Glomerular visceral epithelial cell (primary cell): ENCODE results near the gene GFAP.
A peak's percentile ranks its signal among the peaks of the same experiment; 100 is the strongest.

Experiments
- DNase-seq: peaks from one replicate; pipeline ENCODE4 v3.0.0-alpha.2; 2016; ENCODE audit errors: extremely low spot score

The GFAP gene

DNA sequence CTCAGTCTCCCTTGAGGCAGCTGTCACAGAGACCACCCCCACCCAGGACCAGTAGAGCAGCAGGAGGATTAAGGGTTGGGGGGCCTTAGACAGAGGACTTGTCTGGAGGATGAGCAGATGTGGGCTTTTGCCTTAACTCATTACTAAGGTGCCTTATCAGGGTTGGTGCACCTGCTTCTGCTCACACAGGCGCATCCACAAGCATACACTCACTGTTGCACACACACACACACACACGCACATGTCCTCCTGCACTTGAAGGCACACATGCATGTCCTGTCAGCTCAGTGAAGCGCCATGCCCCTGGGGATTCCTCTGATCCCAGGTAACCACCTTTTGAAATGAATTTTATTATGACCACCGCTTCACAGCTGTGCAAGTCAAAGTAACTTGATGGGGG lies 1.2 kb downstream of the GFAP start:
- no peak for DNase-seq

DNA sequence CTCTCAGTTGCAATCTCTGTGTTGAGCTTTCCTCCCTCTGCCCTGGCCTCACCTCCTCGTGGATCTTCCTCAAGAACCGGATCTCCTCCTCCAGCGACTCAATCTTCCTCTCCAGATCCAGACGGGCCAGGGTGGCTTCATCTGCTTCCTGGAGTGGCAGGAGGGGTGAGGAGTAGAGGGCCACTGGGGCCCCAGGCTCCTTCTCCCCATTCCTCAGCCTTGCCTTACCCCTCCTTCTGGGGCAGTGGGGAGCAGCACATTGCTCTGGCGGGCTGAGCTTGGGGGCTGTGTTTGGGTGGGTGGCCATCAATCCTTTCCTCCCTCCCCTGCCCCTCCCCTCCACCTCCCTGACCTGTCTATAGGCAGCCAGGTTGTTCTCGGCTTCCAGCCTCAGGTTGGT lies 1.6 kb downstream of the GFAP start:
- no peak for DNase-seq

DNA sequence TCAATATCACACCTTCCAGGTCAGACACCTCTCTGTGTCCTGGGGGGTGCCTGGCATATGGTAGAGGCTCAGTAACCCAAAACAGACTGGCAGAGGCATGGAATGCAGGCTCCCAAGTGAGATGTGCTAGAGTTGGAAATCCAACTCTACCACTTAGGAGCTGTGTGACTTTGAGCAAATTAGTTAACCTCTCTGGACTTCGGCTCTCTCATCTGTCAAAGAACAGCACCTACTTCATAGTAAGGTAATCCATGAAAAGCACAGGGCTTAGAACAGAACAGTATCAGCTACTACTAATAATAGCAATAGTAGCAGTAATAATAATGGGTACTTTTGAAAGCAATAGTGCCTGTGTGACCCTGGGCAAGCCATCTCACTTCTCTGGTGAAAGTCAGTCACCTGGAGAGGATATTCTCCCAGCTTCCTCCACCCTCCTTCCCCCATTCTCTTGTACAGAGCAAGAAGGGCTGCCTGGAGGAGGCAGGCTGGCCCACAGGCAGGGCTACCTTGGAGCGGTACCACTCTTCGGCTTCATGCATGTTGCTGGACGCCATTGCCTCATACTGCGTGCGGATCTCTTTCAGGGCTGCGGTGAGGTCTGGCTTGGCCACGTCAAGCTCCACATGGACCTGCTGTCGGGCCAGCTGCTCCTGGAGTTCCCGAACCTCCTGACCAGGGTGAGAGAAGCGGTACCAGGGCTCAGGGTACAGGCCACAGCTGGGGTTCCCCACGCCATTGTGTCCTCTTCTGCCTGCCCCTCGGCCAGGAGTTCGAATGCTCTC lies 2.3 kb downstream of the GFAP start:
- no peak for DNase-seq

DNA sequence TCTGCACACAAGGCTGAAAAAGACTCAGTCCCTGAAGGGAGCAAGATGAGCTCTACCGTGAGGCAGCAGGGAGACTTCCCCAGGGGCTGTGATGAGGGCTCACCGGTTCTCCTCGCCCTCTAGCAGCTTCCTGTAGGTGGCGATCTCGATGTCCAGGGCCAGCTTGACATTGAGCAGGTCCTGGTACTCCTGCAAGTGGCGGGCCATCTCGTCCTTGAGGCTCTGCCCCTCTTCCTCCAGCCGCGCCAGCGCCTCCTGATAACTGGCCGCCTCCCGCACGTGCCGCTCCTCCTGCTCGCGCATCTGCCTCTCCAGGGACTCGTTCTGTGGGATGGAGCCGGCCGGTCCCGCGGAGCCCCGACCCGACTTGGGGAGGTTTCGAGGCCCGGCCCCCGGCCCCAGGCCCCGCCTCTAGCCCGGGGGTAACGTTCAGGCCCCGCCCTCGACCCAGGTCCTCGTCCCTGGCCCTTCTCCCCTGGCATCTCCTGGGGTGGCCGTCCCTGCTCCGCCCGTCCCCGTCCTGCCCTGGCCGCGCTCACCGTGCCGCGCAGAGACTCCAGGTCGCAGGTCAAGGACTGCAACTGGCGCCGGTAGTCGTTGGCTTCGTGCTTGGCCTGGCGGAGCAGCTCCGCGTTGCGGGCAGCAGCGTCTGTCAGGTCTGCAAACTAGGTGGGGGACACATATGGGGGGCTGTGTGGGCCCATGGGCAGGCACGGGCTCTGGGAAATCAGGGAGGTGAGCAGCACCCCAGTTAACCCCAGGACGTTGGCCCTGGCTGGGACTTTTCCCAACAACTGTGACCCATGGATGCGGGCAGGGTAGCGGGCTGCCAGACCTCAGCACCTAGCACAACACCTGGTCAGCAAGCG lies 3.9 kb downstream of the GFAP start:
- peak; percentile 47 for DNase-seq

DNA sequence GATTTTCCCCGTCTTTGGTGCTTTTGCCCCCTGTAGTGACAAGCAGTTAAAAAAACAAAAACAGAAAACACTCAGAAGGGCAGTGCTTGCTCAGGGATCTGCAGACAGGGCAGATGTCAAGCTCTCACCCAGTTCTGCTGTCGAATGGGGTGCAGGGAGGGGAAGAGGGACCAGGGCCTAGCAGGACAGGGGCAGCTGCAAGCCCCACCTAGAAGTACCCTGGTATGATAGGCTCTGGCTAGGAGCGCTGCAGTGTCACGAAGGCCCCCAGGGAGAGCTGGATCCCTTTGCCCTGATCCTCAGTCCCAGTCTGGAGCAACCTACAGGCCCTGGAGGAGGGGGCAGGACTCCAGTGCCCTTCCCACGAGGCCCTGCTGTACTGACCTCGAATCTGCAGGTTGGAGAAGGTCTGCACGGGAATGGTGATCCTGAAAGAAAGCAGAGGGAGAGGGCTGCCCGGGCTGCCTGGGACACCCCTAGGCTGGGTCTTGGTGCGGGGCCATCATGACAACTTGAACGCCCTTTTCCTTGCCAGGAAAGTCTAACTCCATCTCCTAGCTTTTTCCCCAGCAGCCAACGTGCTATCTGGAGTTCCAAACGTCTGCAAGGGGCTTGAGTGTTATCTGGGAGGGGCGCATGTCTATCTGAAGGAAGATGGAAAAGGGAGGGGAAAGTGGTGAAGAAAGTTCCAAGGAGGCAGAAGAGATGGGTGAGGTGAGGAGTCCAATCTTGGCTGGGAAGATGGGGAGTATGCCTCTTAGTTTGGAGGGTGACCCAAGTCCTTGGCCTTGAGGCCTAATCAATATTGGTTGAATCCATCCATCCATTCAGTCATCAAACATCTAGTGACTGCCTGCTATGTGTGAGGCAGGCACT lies 4.8 kb downstream of the GFAP start:
- DNase-seq: no peak

DNA sequence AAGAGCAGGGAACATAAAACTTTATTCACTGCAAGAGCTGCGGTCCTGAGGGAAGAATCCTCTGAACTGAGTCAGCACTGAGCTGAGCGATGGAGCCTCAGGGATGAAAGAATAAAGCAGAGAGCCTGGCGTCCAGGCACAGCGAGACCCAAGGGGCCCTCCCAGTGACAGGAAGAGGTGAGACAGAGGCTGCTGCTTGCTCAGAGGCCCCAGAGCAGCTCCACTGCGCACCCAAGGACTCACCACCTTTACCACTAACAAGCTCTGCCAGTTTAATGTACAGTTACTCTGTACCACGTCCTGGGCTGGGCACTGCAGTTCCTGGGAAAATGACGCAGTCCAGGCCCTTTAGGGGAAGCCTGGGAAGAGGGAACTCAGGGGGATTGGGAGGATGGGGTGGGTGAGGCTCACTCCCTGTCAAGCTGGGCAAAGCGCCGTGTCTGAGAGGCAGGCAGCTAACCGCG lies 5.6 kb downstream of the GFAP start:
- peak; percentile 94 for DNase-seq

DNA sequence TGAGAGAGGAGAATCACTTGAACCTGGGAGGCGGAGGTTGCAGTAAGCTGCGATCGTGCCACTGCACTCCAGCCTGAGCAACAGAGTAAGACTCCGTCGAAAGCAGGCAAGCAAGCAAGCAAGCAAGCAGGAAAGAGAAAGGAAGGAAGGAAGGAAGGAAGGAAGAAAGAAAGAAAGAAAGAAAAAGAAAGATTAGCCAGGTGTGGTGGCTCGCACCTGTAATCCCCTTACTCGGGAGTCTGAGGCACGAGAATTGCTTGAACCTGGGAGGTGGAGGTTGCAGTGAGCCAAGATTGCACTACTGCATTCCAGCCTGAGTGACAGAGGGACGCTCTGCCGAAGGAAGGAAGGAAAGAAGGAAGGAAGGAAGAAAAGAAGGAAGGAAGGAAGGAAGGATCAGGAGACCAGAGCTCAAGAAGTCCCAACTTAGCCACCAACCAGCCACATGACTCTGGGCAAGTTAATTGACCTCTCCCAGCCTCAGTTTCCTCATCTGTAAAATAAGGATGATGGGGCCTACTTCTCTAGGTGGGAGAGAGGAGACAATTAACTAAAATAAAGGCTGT lies 6.5 kb downstream of the GFAP start:
- DNase-seq: no peak

DNA sequence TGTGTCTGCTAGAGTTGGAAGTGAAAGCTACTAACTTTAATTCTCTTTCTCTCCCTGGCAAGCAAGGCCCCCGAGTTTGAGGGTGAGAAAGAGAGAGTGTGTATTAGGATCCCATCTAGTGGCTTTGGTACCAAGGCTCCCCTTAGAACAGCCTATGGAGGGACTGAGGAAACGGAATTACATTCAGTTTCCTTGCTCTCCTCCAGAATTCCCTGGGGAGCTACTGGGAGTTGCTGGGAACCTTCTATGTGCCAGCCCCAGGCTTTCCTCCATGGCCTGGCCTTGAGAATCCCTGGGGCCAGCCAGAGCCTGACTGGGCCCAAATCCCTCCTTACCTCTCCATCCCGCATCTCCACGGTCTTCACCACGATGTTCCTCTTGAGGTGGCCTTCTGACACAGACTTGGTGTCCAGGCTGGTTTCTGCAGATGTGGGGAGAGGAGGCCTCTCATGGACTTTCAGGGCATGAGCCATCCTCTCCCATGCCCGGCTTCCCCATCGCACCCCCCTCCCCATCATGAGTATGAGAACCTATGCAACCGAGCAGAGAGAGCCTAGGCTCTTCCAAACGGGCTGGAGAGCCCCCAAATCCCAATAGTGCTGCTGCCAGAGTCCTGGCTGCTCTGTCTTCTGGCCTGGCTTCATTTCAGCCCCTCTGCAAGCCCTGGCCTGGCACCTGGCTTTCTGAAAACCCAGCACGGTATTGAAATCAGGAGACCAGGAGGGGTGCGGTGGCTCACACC lies 7.4 kb downstream of the GFAP start:
- DNase-seq: no peak

DNA sequence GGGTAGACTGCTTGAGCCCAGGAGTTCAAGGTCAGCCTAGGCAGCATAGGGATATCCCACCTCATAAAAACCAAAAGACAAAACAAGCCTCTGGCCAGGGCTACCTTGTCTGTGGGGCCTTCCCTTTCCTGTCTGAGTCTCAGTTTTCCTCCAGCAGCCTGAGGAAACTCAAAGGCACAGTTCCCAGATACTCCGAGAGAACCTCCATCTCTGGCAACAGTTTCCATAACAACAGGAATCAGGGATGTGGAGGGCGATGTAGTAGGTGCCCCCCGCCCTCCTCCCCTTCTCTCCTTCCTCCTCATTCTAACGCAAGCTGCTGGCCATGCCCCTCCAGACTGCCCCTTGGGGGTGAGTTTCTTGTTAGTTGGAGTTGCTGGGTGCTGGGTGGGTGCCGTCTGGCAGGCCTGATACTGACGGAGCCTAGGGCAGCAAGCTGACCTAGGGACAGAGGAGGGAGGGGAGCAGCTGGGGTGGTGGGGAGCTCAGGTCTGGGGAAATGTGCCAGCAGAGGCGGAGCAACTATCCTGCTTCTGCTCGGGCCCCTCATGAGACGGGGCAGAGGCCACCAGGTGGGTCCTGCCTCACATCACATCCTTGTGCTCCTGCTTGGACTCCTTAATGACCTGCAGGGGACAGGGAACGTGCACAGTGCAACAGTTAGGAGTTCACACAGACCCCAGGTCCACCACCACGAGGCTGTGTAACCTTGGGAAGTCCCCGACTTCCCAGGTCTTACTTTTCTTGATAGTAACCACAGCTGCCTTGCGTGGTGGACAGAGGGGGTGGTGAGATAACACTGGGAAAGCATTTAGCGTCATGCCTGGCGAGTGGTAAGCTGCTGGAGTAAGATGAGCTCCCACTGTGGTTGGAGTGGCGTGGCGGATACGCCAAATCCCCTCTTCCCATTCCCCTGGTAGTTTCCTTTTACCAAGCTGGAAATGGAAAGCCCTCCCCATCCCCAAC lies 8.3 kb downstream of the GFAP start:
- DNase-seq: no peak

DNA sequence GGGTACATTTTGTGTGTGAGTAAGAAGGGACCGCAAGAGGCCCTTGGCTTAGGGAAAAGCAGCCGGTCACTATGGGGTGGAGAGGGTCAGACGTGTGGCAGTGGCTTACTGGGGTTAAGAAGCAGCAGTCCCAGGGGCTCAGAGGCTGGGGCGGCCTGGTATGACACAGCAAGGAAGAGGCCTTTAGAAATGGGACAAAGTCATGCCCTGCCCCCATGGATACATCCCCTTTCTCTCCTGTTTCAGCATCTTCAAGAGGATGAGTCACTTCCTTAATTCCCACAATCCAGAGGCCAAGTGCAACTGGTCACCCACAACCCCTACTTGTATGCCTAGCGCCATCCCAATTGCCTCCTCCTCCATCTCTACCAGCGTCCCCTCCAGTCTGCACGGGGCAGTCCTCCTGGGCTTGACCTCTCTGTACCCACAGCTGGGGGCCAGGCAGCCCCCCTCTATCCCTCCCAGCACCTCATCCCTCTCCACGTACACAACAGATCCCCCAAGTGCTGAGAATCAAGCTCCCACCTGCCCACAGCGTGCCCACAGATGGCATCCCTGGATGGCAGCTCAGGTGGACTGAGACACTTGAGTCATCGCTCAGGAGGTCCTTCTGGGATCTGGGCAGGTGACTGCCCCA lies 9.2 kb downstream of the GFAP start:
- peak; percentile 86 for DNase-seq

DNA sequence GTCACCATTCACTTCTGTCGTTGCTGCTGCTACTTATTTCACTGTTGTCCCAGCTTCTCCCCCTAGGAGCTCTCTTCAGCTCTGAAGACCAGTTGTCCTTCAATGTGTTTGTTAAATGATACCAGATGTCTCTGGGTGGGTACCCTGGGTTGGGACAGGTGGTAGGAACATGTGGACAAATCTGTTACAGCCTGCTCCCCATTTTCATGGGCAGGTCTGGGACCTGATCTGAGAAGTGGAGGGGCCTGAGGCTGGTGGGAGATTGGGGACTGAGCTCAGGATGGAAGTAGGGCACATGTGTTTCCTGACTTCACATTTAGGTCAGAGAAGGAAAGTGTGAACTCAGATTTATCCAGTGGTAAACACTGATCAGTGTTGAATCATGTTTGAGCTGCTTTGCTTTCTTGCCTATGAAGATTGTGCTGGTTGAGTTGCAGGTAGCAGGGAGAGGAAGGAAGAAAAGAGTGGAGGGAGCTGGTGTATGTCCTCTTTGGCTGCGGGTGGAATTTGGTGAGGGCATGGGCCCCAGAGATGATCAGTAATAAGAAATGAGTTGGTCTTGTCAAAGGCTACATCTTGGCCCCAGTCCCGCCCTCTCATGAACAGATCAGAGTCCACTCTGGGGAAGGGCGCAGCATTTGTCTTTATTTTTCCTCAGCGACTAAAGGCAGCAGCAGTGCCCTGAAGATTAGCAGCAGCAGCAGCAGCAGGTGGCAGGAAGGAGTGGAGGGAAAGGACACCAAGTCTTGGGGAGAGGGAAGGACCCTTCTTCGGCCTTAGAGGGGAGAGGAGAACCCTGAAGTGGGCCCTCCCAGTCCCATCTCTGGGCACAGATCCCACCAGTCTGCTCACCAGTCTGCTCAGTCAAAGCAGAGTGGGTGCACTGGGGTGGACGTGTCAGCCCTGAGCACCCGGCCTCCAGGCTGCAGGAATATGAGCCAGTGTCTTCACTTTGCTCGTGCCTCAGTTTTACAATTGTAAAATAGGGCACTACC lies 10.0 kb downstream of the GFAP start:
- no peak for DNase-seq

DNA sequence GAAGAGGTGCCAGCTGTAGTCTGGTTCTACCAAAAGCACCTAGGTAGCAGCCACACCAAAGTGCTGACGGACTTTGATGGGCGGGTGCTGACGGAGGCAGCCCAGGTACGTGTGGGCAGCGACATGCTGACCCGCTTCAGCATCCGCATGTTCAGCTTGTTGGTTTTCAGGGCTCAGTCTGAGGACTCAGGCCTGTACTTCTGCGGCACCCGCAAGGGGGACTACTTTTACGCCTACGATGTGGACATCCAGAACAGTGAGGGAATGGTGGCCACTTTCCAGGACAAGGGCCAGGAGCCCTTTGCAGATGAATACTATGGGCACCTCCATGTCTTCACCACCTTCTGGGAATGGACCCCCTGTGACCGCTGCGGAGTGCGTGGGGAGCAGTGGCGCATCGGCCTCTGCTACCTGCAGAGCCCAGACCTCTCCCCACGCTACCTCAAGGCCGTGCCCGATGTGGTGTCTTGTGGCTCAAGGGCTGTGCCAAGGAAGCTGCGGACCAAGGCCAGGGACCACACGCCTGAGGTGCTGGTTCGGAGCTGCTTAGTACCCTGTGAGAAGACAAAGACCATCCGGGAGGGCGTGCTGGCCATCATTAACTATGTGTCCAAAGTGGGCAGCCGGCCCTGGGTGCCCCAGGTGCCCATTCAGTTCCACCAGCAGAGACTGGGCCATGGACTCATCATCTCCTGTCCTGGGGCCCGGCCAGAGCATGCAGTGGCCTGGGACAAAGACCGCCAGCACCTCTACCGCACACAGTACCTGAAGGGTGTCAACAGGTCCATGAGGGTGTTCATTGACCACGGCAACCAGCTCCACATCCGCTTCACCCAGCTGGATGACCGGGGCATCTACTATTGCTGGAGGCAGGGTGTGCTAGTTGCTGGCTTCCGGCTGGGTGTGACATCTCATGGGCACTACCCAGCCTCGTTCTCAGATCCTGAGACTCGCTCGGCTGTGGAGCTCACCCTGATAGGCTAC lies 11.0 kb downstream of the GFAP start:
- no peak for DNase-seq

DNA sequence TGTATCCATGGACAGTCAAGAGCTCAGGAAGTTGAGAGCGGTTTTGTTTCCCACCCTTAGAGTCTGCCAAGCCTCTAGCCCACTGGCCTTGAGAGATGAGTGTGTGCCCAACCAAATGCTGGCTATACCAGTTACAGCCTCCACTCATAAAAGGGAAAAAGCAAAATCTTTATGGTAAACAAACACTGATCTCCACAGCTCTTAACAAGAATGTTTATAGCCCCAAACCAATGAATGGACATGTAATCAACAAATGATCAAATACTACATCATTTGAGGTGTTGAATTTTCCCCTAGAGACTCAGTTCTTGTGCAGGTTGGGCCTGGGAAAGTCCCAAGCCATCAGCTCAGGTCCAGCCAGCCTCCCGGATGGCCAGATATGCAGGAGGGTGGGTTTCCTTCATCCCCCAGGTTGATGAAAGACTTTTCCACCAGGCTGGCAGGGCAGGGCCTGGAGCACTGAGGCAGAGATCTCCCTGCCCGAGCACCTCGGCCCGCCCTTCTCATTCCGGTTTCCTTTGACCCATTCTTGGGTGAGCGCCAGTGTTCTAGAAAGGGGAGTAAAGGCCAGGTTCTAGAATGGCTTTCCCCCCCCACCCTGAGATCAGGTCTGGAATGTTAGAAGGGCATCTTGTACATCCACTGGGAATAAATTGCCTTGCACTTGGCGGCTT lies 12.2 kb downstream of the GFAP start:
- DNase-seq: no peak

DNA sequence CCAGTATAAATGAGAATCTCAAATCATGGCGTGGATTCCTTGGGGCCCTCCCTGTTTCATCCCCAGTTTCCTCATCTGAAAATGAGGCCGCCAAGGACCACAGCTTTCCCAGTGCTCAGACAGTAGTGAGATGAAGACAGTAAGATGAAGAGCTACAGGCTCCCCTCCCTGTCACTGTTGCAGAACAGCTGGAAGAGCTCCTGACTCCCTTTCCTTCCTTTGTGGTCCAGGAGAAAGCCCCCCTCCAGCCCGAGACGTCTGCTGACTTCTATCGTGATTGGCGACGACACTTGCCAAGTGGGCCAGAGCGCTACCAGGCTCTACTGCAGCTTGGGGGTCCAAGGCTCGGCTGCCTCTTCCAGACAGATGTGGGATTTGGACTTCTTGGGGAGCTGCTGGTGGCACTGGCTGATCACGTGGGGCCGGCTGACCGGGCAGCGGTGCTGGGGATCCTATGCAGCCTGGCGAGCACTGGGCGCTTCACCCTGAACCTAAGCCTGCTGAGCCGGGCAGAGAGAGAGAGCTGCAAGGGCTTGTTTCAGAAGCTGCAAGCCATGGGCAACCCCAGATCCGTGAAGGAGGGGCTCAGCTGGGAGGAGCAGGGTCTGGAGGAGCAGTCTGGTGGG lies 13.1 kb downstream of the GFAP start:
- no peak for DNase-seq

DNA sequence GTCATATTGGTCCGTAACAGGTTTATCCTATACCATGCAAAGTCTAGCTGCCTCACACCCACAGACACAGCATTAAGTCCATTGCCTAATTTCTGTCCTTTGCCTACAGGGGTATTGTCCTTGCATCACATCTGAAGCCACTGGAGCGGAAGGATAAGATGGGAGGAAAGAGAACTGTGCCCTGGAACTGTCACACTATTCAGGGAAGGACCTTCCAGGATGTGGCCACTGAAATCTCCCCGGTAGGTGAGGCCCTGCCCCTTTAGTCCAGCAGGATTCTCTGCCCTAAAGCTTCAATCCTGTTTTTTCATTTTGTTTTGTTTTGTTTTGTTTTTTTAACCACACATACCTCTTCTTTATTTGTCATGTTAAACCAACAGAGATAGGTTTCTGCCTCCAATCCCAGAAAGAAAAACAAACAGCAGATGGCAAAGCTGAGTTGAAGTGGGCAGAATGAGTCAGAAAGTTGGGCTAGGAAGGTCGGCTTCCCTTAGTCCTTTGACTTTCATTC lies 13.8 kb downstream of the GFAP start:
- DNase-seq: peak; percentile 53

DNA sequence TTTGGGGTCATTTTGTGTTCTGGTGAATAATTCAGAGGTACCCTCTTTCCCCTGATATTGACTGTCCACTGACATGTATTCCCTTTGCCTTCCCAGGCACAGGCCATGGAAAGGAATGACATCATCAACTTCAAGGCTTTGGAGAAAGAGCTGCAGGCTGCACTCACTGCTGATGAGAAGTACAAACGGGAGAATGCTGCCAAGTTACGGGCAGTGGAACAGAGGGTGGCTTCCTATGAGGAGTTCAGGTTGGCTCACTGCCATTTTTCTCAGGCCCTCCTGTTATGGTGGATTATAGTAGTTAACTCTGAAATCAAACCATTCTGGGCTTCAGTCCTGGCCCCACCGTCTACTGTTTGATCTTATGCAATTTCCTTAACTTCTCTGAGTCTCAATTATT lies 14.4 kb downstream of the GFAP start:
- peak; percentile 79 for DNase-seq
